GM23338 (cell line): Measurements from ENCODE around the gene MAPK1. TPM values are rescaled to one million over a fixed set of nuclear protein-coding genes. Genes with fewer than 3 reads are reported as not detected.
"Not testable (repeated sequence)": the region's sequence is repeated elsewhere in the genome, so short reads cannot be mapped to it uniquely, and the experiment has no call there.

Source experiments
- ATAC-seq: fragments of 200-7000 bp; cut with Tn5 transposase; 3 replicates; pipeline ENCODE4 v1.9.1; 2020
- DNase-seq: peaks from one replicate; pipeline ENCODE4 v3.0.0-alpha.2; 2015; ENCODE audit warnings: low spot score
- H2AFZ ChIP-seq: fragments of 200-600 bp; sonication (generic); 2 replicates; pipeline ENCODE4 v1.8.0; 2016; ENCODE audit warnings: antibody characterized with exemption, mild to moderate bottlenecking, moderate library complexity
- H3F3A ChIP-seq: fragments of 200-600 bp; sonication (generic); replicated peaks from 2 replicates; pipeline ENCODE4 v1.8.0; 2017; ENCODE audit warnings: antibody characterized with exemption, mixed run types, low read depth
- H3K27ac ChIP-seq: fragments of 200-600 bp; sonication (generic); 2 replicates; pipeline ENCODE4 v1.6.1; 2016; ENCODE audit warnings: low read depth
- H3K27me3 ChIP-seq: fragments of 200-600 bp; sonication (generic); 2 replicates; pipeline ENCODE4 v1.8.0; 2016; ENCODE audit warnings: mild to moderate bottlenecking, mixed run types, moderate library complexity; ENCODE audit not compliant: insufficient read depth
- H3K36me3 ChIP-seq: fragments of 200-600 bp; sonication (generic); 2 replicates; pipeline ENCODE4 v1.8.0; 2016; ENCODE audit warnings: mild to moderate bottlenecking; ENCODE audit not compliant: insufficient read depth
- H3K4me1 ChIP-seq: fragments of 200-600 bp; sonication (generic); 2 replicates; pipeline ENCODE4 v1.8.0; 2016; ENCODE audit warnings: mild to moderate bottlenecking, moderate library complexity; ENCODE audit not compliant: insufficient read depth
- H3K4me2 ChIP-seq: fragments of 200-600 bp; sonication (generic); 2 replicates; pipeline ENCODE4 v1.7.1; 2017; ENCODE audit warnings: mixed run types
- H3K4me3 ChIP-seq: fragments of 200-600 bp; sonication (generic); 2 replicates; pipeline ENCODE4 v1.6.1; 2016; ENCODE audit warnings: mixed run types
- H3K79me2 ChIP-seq: fragments of 200-600 bp; sonication (generic); replicated peaks from 2 replicates; pipeline ENCODE4 v1.8.0; 2017; ENCODE audit warnings: mild to moderate bottlenecking; ENCODE audit not compliant: insufficient read depth
- H3K9me2 ChIP-seq: fragments of 200-600 bp; sonication (generic); 2 replicates; pipeline ENCODE4 v1.8.0; 2017; ENCODE audit not compliant: insufficient read depth
- H4K20me1 ChIP-seq: fragments of 200-600 bp; sonication (generic); replicated peaks from 2 replicates; pipeline ENCODE4 v1.8.0; 2017; ENCODE audit warnings: mild to moderate bottlenecking; ENCODE audit not compliant: insufficient read depth
- H3K27ac Mint-ChIP-seq: 2 replicates; pipeline ENCODE4 v1.8.0; 2020; ENCODE audit warnings: inconsistent platforms, mild to moderate bottlenecking, moderate library complexity, mixed read lengths
- H3K27me3 Mint-ChIP-seq: 3 replicates; pipeline ENCODE4 v1.8.0; 2022; ENCODE audit warnings: low read depth, mild to moderate bottlenecking, moderate library complexity, mixed read lengths, inconsistent platforms; ENCODE audit not compliant: insufficient read depth, poor library complexity
- H3K36me3 Mint-ChIP-seq: 3 replicates; pipeline ENCODE4 v1.8.0; 2021; ENCODE audit warnings: low read depth, mild to moderate bottlenecking, inconsistent platforms, moderate library complexity, mixed read lengths
- H3K4me1 Mint-ChIP-seq: 3 replicates; pipeline ENCODE4 v1.8.0; 2020; ENCODE audit warnings: mild to moderate bottlenecking, inconsistent platforms, mixed read lengths
- H3K4me3 Mint-ChIP-seq: 3 replicates; pipeline ENCODE4 v1.8.0; 2021; ENCODE audit warnings: moderate library complexity, mild to moderate bottlenecking, inconsistent platforms, mixed read lengths
- H3K9me3 Mint-ChIP-seq: 3 replicates; pipeline ENCODE4 v1.8.0; 2020; ENCODE audit warnings: moderate library complexity, mild to moderate bottlenecking, inconsistent platforms, mixed read lengths
- ETS1 ChIP-seq: IDR thresholded peaks from 2 replicates; pipeline ENCODE4 v1.6.1; 2016; ENCODE audit warnings: antibody characterized with exemption
- ZNF462 ChIP-seq: fragments of 250-450 bp; sonication (Bioruptor Pico); IDR thresholded peaks from 2 replicates; pipeline ENCODE4 v1.5.0; 2020; ENCODE audit warnings: mild to moderate bottlenecking, moderate library complexity
- polyA plus RNA-seq: library from polyadenylated mRNA; unstranded; fragments of >200 nt; fragmentation: Nextera tagmentation; extraction: Ambion mirVana; gene quantifications from 2 replicates; pipeline ENCODE4 v1.2.1, GENCODE V29; 2016
- total RNA-seq: library from RNA; depleted of rRNA; stranded (reverse); fragments of >200 nt; shearing (Covaris generic); gene quantifications from 2 replicates; pipeline ENCODE4 v1.2.3, GENCODE V29; 2014

Gene MAPK1
- total and polyA plus RNA-seq, 2 experiments from 2014 or later = 17.4 to 77.5 TPM

GRCh38 chr22:21915624-21916308 lies 48.3 kb upstream of the MAPK1 start (continued):
- TF ChIP-seq ZNF462 (CRISPR knock-in tag) (no peak), ETS1 (no peak)

- H3K27me3 ChIP-seq, H3K4me2 ChIP-seq, H3K9me2 ChIP-seq, DNase-seq, H3K9me3 Mint-ChIP-seq, H3K27ac Mint-ChIP-seq, H3K27ac ChIP-seq, H2AFZ ChIP-seq, H3K79me2 ChIP-seq, ATAC-seq, H3K4me3 ChIP-seq, H4K20me1 ChIP-seq, H3F3A ChIP-seq, H3K36me3 Mint-ChIP-seq, H3K4me3 Mint-ChIP-seq, H3K36me3 ChIP-seq: not testable (repeated sequence)
- Mint-ChIP-seq H3K27me3 (peaks cover 14% of the 10 kb centered on the region), H3K4me1 (peaks cover 16% of the 10 kb centered on the region)
- H3K4me1 ChIP-seq = peaks cover 12% of the 10 kb centered on the region; the same call in 1 of the 2 replicates
Measured at GRCh38 chr22:21914033-21914642, 46.7 kb upstream of the MAPK1 start.

- not testable (repeated sequence) for H3K27me3 Mint-ChIP-seq, H3K9me3 Mint-ChIP-seq, H4K20me1 ChIP-seq, H3K9me2 ChIP-seq, H3K27me3 ChIP-seq, H3K79me2 ChIP-seq, H3K4me2 ChIP-seq, H3K4me1 Mint-ChIP-seq, H2AFZ ChIP-seq, H3F3A ChIP-seq, H3K36me3 Mint-ChIP-seq, DNase-seq, H3K27ac ChIP-seq, H3K4me3 Mint-ChIP-seq, H3K27ac Mint-ChIP-seq, ATAC-seq, H3K4me3 ChIP-seq, H3K4me1 ChIP-seq, H3K36me3 ChIP-seq
Measured at GRCh38 chr22:21910367-21910766, 42.9 kb upstream of the MAPK1 start.
